Measurements from ENCODE around the gene LHFPL4.
"Not testable (repeated sequence)": the region's sequence is repeated elsewhere in the genome, so short reads cannot be mapped to it uniquely, and the experiment has no call there.

The LHFPL4 gene

DNA sequence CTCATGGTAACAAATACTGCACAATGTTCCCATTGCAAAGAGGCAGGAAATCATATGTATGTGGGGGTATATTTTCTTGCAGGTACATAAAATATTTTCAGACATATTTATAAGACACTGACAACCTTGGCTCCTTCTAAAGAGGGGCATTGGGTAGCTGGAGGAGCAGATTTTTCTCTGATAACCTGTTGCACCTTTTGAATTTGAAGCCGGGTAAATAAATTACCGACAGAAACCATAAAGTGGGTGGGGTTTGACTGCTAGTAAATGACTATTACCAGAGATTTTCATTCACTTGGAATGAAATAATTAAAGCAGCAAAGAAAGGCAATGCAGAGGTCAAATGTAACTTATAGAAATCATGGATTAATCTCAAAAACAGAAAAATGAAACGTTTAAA lies 19.2 kb downstream of the LHFPL4 start:
- DNase-seq: no peak

DNA sequence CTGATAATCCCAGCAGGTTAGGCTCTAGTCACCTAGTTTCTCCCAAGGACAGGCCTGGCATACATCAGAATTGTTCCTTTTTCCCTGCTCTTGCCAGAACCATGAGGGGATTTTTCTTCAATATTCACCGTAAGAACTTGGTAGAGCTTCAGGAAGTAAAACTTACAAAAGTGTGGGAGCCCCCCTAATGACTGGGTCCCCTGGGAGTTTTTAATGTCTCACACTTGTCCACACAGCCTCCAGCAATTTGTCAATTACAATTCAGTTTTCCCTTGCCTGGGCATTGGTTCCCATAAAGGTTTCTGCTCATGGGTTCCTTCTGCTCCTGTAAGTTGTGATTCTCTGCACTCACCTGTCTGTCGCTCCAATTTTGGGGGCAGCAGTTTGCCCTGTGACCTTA lies 28.5 kb downstream of the LHFPL4 start:
- DNase-seq: no peak

DNA sequence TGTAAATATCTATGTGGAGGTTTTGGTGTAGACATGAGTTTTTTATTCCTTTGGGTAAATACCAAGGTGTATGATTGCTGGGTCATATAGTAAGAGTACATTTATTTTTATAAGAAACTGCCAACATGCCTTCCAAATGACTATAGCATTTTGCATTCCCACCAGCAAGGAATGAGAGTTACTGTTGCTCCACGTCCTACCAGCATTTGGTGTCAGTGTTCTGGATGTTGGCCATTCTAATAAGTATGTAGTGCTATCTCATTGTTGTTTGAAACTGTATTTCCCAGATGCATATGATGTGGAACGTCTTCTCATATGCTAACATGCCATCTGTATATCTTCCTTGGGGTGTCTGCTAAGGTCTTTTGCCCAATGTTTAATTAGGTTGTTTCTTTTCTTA lies 38.7 kb downstream of the LHFPL4 start:
- no peak for DNase-seq

- no peak for DNase-seq
Observed at GRCh38 chr3:9514306-9514705, 39.3 kb downstream of the LHFPL4 start.

- no peak for DNase-seq
Observed at GRCh38 chr3:9512456-9513045, 41.1 kb downstream of the LHFPL4 start.

DNA sequence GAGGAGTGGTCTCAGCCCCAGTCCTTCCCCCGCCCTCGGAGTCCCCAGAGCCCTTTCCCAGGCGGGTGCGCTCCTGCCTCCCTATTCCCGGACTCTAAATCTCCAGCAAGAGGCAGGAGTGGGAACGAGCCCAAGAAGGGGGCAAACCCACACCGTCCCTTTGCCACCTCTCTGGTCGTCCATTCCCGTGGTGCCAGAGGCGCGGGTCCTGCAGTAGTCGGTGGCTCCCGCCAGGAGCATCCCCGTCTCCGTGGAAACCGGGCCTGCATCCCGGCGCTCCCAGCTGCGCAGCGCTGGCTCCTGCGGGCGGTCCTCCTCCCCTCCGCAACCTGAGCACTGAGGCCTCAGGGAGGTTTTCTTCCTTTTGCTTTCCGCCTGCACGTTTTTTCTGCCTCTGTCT lies 44.8 kb downstream of the LHFPL4 start:
- DNase-seq: no peak

DNA sequence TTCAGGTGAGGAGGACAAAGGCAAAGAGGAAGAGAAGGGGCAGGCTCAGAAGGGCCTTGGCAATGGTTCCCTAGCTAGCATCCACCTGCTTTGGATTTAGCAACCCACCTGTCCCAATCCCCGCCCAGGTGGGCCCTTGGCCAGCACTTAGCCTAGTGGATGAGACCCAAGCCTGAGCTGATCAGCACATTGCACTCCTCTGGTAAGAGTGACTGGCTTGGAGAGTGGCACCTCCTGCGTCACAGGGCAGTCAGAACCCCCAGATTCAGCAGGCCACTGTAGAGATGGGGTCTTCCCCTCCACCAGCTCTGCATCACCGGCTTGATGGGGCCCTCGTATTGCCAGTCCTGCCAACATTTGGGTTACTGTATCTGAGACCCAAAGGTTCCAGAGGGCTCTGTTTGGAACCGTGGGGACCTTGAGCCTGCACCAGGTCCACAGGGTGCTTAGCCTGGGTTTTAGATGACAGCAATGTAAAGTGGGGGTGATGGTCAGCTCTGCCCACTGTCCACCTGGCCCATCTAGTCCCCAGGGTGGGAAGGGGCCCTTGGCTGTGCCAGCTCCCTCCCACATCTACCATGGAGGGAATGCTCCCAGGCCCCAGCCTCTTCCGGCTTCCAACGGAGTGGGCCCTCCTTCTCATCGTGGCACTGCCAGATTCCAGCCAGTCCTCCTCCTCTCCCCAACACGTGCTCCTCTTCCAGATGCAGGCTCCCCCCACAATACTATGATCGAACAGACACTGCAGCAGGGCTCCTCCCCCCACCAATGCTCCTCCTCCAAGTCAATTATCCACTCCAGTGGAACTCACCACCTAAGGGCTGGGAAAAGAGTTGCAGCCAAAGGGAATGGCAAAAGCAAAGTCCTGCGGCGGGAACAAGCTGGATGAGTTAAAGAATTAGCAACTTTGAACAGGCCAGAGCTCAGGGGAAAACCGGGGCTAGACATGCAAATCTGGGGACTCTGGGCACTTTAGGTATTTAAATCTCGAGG lies 45.7 kb downstream of the LHFPL4 start:
- no peak for DNase-seq

GRCh38 chr3:9503283-9503682 lies 50.3 kb downstream of the LHFPL4 start:
- peak; percentile 71 for DNase-seq

GRCh38 chr3:9501226-9501625 lies 52.4 kb downstream of the LHFPL4 start:
- DNase-seq: no peak

- DNase-seq: peak; percentile 56
Observed at GRCh38 chr3:9500108-9501050, 53.2 kb downstream of the LHFPL4 start.

DNA sequence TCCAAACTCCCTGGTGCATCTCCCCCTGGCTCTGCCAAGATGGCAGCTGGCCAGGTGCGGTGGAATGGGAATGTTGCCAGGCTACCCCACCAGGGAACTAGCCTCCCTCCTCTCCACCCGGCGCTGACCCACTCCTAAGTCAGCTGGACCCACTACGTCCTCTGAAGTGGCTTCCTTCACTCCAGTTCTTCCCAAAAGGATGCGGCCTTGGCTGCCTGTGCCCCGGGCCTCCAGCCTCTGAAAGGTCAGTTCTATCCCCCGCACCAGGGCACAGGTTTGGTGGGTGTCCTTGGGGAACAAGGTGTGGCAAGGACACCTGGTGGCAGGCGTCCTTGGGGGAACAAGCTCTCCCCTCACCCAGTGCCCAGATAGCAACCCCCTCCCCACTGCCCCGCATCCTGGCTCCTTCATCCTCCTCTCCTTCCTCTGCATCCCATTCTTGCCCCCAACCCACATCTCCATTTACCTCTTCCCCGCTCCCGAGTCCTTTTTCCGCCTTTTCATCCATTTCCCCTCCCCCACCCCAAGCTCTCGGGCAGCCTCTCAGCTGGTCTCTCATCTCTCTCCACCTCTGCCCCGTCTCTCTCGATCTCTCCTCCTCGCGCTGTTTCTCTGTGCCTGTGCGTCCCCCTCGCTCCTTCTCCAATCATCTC lies 54.0 kb downstream of the LHFPL4 start:
- no peak for DNase-seq

DNA sequence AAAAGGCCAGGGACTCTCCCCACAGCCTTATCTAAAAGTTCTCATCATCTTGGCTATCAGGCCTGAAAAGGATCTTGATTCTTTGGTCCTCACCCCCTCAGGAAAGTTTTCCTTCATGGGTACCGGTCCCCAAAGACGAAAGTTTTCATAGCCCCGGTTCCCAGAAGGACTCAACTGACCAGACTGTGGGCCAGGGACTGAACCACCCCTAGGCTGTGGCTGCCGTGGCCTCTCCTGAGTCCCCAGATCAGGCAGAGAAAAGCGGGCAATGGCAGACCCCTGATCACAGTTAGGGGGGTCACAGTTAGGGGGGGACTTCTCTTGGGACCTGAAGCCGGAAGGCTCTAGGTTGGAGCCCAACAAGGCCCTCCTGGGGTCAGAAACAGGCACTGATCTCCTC lies 54.8 kb downstream of the LHFPL4 start:
- DNase-seq: no peak

DNA sequence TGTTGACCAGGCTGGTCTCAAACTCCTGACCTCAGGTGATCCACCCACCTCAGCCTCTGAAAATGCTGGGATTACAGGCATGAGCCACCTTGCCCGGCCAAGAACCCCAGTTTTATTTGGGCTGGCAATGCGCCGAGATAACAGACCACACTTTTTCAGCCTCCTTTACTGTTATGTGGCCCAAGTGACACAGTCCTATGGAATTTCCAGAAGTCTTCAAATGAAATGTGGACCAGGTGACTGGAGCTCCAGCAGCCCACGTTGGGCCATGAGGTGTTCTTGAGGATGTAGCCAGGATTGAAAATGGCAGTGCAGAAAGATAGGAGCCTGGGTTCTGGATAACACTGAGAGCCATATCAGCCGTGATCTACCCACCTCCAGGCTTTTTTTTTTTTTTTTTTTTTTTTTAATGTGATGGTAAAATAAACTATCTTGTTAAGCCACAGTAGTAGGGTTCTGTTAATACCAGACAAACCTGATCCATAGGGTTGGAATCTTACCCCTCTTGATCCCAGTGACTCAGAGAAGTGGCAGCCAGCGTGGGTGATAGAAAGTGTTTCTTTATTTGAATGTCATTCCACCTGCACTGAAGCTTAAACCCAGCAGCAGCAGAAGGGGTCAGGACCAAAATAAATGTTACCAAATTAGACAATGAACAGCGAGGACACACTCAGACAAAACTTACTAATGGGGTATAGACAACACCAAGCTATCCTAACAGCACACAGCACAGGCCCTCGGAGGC lies 55.6 kb downstream of the LHFPL4 start:
- no peak for DNase-seq

GRCh38 chr3:9496893-9497292 lies 56.7 kb downstream of the LHFPL4 start:
- no peak for DNase-seq

DNA sequence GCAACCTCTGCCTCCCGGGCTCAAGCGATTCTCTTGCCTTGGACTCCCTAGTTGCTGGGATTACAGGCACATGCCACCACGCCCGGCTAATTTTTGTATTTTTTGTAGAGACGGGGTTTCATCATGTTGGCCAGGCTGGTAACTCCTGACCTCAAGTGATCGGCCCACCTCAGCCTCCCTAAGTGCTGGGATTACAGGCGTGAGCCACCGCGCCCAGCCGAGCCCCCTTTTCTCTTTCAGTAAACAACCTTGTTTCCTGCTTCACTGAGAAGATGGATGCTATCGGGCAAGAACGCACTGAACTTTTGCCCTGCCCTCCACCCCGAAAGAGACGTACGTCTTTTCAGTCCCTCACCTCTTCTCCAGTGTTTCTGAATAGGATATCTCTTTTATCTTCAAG lies 59.6 kb downstream of the LHFPL4 start:
- DNase-seq: not testable (repeated sequence)

DNA sequence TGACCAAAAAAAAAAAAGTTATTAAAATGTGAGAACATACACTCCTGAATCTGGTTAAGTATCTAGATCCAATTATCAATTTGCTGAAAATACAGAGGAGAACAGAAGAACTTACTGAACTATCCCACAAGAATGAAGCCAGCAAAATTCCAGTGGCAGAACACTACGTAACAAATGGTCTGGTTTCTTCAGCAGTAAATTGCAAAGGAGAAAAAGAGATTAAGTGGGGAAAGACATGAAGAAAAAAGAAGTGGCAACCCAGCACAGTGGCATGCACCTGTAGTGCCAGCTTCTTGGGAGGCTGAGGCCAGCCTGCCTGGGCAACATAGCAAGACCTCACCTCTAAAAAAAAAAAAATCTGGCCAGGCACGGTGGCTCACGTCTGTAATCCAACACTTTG lies 62.1 kb downstream of the LHFPL4 start:
- no peak for DNase-seq

- DNase-seq: no peak
Observed at GRCh38 chr3:9485248-9485647, 68.4 kb downstream of the LHFPL4 start.

DNA sequence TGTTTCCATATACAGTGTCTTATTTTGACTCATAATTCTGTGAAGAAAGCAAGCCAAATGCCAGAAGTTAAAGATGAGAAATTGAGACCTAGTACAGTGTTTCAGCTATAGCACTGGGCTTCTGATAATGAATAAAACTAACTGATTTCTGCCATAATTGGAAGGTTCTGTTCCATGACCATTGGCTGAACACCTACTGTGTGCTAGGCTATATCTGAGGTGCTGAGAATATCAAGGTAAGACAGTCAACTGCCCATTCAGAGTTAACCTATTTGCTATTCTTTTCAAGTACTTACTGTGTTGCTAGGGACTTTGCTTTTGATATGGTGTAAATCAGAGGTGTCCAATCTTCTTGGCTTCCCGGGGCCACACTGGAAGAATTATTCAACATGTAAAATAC lies 73.4 kb downstream of the LHFPL4 start:
- DNase-seq: no peak

GRCh38 chr3:9476935-9477334 lies 76.7 kb downstream of the LHFPL4 start:
- no peak for DNase-seq

GRCh38 chr3:9474482-9474881 lies 79.1 kb downstream of the LHFPL4 start:
- DNase-seq: no peak

- DNase-seq: no peak
Observed at GRCh38 chr3:9473496-9474065, 80.0 kb downstream of the LHFPL4 start.

GRCh38 chr3:9469986-9470385 lies 83.6 kb downstream of the LHFPL4 start:
- no peak for DNase-seq

Measured in CD4-positive, alpha-beta T cell treated with Interleukin-6 for 4 hours (primary cell).